Adrenal gland (tissue), 12 donors: ENCODE measurements around the gene PPP1R7. TPM values are rescaled to one million over a fixed set of nuclear protein-coding genes. Genes with fewer than 3 reads are reported as not detected.

ENCODE experiments used
- DNase-seq, 7 donors: peaks; one replicate each; pipeline ENCODE4 v3.0.0-alpha.2; 2019 to 2020
- H3K27ac ChIP-seq, 5 donors: fragments of 200-600 bp; sonication (generic) in 4 of 5; 1 replicate in 3 of 5; 2 replicates in 2 of 5; pipeline versions ENCODE4 v1.5.1 to v1.8.0; 2016 to 2020; ENCODE audit warnings: mild to moderate bottlenecking in 1 of 5
- H3K27me3 ChIP-seq: fragments of 200-600 bp; 2 replicates; pipeline ENCODE4 v1.8.0; 2021
- H3K36me3 ChIP-seq, 2 donors: fragments of 200-600 bp; replicated peaks in 1 of 2; 1 replicate in 1 of 2; 2 replicates in 1 of 2; pipeline versions ENCODE4 v1.5.1 to v1.8.0; 2018 to 2022
- H3K4me1 ChIP-seq, 2 donors: fragments of 200-600 bp; replicated peaks in 1 of 2; 1 replicate in 1 of 2; 2 replicates in 1 of 2; pipeline versions ENCODE4 v1.5.1 to v1.8.0; 2018 to 2021
- H3K4me3 ChIP-seq, 4 donors: fragments of 200-600 bp; sonication (generic) in 3 of 4; one replicate each; pipeline ENCODE4 v1.5.1; 2016 to 2018
- H3K9me3 ChIP-seq, 3 donors: fragments of 200-600 bp; sonication (generic) in 1 of 3; replicated peaks in 1 of 3; 1 replicate in 2 of 3; 2 replicates in 1 of 3; pipeline versions ENCODE4 v1.5.1 to v1.8.0; 2016 to 2021
- CTCF ChIP-seq, 6 experiments: fragments of 450-650 bp in 4 of 6; fragments of 200-600 bp in 2 of 6; sonication (generic) in 1 of 6; IDR thresholded peaks; 1 replicate in 5 of 6; 2 replicates in 1 of 6; pipeline versions ENCODE4 v1.5.1 to v1.8.0; 2016 to 2021; ENCODE audit warnings: antibody characterized with exemption in 6 of 6, mild to moderate bottlenecking in 2 of 6, moderate library complexity in 1 of 6
- POLR2A ChIP-seq, 2 donors: fragments of 450-650 bp; IDR thresholded peaks; one replicate each; pipeline ENCODE4 v1.6.1; 2017; ENCODE audit warnings: antibody characterized with exemption in 2 of 2, mild to moderate bottlenecking in 2 of 2, moderate library complexity in 1 of 2
- WGBS, 4 donors: extraction: QIAGEN DNeasy Blood & Tissue Kit in 2 of 4; methylation state at CpG; one replicate each; pipeline versions ENCODE4 v1.1.5 to v1.1.7; 2013 to 2017; 5-methylcytosine and 5-hydroxymethylcytosine counted together
- intact Hi-C, 2 donors: fragments of 100-400 bp; cut with DNase I; formaldehyde crosslinking; loops; one replicate each; pipeline versions ENCODE4 v1.14.1 to v1.15.0; 2022 to 2023
- polyA plus RNA-seq, 3 donors: library from polyadenylated mRNA; stranded (reverse); fragments of 200-250 nt in 2 of 3; fragments of 350-450 nt in 1 of 3; fragmentation: Illumina TruSeq in 1 of 3; extraction: RNeasy Lipid Tissue Mini Kit (QIAGEN cat#74804) in 1 of 3; gene quantifications; one replicate each; pipeline ENCODE4 v1.2.3, GENCODE V29; 2013 to 2014
- total RNA-seq, 9 donors: library from RNA; depleted of rRNA in 4 of 9; stranded (reverse); fragments of >200 nt in 4 of 9; fragments of 120-200 nt in 1 of 9; fragmentation: NEBNext Ultra II Directional in 1 of 9; extraction: Animal tissue kit (Norgen Biotek cat#: 25700) in 1 of 9; gene quantifications; one replicate each; pipeline versions ENCODE4 v1.1.0 to v1.2.4, GENCODE V29; 2013 to 2023
- donor health status: healthy with polysubstance abuse.
- donor health status: Bipolar disorder and iron deficiency.
- donor health status: DM: yes; HTN: yes; CAD: no.
- donor health status: DM: no; HTN: no; CAD: no.
- donor health status: DM: no; HTN: no; CAD: no.
- donor health status: DM: yes; HTN: yes; CAD: no.

PPP1R7 gene
- total and polyA plus RNA-seq, 12 donors, result 26.2 to 128 (median 63.1) TPM

- intact Hi-C loops, result no loop called here
- Histone ChIP-seq H3K27me3 (no peaks in the 10 kb centered on the region), H3K4me3 (no peak overlapping the region), H3K9me3 (no peaks in the 10 kb centered on the region), H3K36me3 (peaks cover 0 to 29% of the 10 kb centered on the region in 2 donors), H3K4me1 (no peaks in the 10 kb centered on the region), H3K27ac (no peak overlapping the region)
- TF ChIP-seq CTCF (IDR thresholded peaks at IDR 0.05), result no peak
- WGBS, 4 donors, result 87 to 96% (median 94%) methylated on average over 7 to 12 of the region's 12 CpGs
- no peak for DNase-seq
These were observed 30.2 kb downstream of the PPP1R7 start for GRCh38 chr2:241180495-241180894.

GRCh38 chr2:241182126-241182525, 31.9 kb downstream of the PPP1R7 start:
- intact Hi-C loops, result no loop called here
- no peak for DNase-seq
- H3K27me3 ChIP-seq, result no peaks in the 10 kb centered on the region
- TF ChIP-seq CTCF (IDR thresholded peaks at IDR 0.05) (no peak), POLR2A (IDR thresholded peaks at IDR 0.05) (no peak)
- no peak overlapping the region for H3K4me3 ChIP-seq
- H3K4me1 ChIP-seq, result no peaks in the 10 kb centered on the region
- H3K9me3 ChIP-seq, result no peaks in the 10 kb centered on the region
- WGBS, 4 donors, result 90 to 100% (median 98%) methylated on average over 3 of the region's 3 CpGs
- H3K27ac ChIP-seq, result no peak overlapping the region
- peaks cover 0 to 19% of the 10 kb centered on the region in 2 donors for H3K36me3 ChIP-seq

- H3K36me3 ChIP-seq, result peaks cover 0 to 18% of the 10 kb centered on the region in 2 donors
- TF ChIP-seq CTCF (IDR thresholded peaks at IDR 0.05) (no peak), POLR2A (IDR thresholded peaks at IDR 0.05) (no peak)
- H3K9me3 ChIP-seq, result no peaks in the 10 kb centered on the region
- no peak for DNase-seq
- H3K27ac ChIP-seq, result no peak overlapping the region
- H3K4me3 ChIP-seq, result no peak overlapping the region
- H3K27me3 ChIP-seq, result no peaks in the 10 kb centered on the region
- 89 to 93% (median 92%) methylated on average over 26 to 28 of the region's 28 CpGs for WGBS, 4 donors
- intact Hi-C loops, result no loop called here
- no peaks in the 10 kb centered on the region for H3K4me1 ChIP-seq
These were observed 32.4 kb downstream of the PPP1R7 start for GRCh38 chr2:241182531-241183133.

GRCh38 chr2:241183221-241183620, 33.0 kb downstream of the PPP1R7 start:
- intact Hi-C loops, result no loop called here
- no peak overlapping the region for H3K27ac ChIP-seq
- peaks cover 0 to 13% of the 10 kb centered on the region in 2 donors for H3K36me3 ChIP-seq
- DNase-seq, result no peak
- H3K9me3 ChIP-seq, result no peaks in the 10 kb centered on the region
- no peaks in the 10 kb centered on the region for H3K27me3 ChIP-seq
- 90 to 95% (median 93%) methylated on average over 9 of the region's 9 CpGs for WGBS, 4 donors
- H3K4me3 ChIP-seq, result no peak overlapping the region
- TF ChIP-seq POLR2A (IDR thresholded peaks at IDR 0.05) (no peak), CTCF (IDR thresholded peaks at IDR 0.05) (no peak)
- no peaks in the 10 kb centered on the region for H3K4me1 ChIP-seq
